Subcutaneous adipose tissue (tissue), 4 donors: ENCODE data around the gene CTBP2. TPM values are rescaled to one million over a fixed set of nuclear protein-coding genes. Genes with fewer than 3 reads are reported as not detected.

Experiments
- total RNA-seq, 4 donors: library from RNA; depleted of rRNA; stranded (reverse); fragments of >200 nt; gene quantifications; one replicate each; pipeline ENCODE4 v1.1.0, GENCODE V29; 2016
- TF ChIP-seq, protein P1 (sequence below): fragments of 450-650 bp; IDR thresholded peaks from one replicate; pipeline ENCODE4 v1.5.1; 2016; ENCODE audit warnings: low read depth, mild to moderate bottlenecking, control low read depth, antibody characterized with exemption, moderate library complexity

Gene CTBP2
- total RNA-seq, 4 donors from 2014 or later: 22.3 to 52.2 (median 42.5) TPM

DNA sequence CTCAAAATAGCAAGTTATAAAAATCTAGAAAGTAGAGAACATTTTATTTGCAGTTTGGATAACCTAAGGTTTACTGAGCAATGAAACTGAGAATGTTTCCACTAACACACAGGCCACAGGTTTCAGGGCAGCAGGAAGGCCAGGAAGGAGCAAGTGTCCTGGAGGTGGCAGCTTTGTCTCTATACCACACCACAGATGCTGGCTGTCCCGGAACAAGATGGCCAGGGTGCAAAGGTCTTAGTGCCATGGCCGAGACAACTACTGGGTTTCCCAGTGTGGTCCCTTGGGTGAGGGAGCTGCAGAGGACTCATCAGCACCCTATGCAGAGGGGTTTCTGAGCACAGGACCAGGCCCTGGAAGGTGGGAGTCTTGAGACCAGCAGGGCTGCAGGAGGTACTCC is 92.0 kb downstream of the CTBP2 start:
- TF ChIP-seq, protein P1, sequence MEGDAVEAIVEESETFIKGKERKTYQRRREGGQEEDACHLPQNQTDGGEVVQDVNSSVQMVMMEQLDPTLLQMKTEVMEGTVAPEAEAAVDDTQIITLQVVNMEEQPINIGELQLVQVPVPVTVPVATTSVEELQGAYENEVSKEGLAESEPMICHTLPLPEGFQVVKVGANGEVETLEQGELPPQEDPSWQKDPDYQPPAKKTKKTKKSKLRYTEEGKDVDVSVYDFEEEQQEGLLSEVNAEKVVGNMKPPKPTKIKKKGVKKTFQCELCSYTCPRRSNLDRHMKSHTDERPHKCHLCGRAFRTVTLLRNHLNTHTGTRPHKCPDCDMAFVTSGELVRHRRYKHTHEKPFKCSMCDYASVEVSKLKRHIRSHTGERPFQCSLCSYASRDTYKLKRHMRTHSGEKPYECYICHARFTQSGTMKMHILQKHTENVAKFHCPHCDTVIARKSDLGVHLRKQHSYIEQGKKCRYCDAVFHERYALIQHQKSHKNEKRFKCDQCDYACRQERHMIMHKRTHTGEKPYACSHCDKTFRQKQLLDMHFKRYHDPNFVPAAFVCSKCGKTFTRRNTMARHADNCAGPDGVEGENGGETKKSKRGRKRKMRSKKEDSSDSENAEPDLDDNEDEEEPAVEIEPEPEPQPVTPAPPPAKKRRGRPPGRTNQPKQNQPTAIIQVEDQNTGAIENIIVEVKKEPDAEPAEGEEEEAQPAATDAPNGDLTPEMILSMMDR: no peak

DNA sequence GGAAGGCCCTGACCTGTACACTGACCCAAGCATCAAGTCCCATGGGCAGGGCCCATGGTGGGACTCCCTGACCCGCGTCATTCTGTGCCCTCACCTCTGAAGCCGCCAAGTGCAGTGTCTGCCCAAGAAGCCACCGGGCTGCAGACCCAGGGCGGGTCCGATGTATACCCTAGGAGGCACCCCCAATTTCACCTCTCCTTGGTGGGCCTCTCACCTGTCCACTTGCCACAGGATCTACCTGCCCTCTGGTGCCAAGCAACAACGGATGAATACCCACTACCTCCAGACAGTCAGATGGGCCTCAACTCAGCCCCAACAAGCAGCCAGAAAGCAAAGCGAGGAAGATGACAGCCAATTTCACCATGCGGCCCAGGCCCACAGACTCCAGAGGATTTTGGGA is 92.6 kb downstream of the CTBP2 start:
- TF ChIP-seq, protein P1: no peak

- TF ChIP-seq, protein P1: no peak
Measured at GRCh38 chr10:125066764-125067450, 93.5 kb downstream of the CTBP2 start.

DNA sequence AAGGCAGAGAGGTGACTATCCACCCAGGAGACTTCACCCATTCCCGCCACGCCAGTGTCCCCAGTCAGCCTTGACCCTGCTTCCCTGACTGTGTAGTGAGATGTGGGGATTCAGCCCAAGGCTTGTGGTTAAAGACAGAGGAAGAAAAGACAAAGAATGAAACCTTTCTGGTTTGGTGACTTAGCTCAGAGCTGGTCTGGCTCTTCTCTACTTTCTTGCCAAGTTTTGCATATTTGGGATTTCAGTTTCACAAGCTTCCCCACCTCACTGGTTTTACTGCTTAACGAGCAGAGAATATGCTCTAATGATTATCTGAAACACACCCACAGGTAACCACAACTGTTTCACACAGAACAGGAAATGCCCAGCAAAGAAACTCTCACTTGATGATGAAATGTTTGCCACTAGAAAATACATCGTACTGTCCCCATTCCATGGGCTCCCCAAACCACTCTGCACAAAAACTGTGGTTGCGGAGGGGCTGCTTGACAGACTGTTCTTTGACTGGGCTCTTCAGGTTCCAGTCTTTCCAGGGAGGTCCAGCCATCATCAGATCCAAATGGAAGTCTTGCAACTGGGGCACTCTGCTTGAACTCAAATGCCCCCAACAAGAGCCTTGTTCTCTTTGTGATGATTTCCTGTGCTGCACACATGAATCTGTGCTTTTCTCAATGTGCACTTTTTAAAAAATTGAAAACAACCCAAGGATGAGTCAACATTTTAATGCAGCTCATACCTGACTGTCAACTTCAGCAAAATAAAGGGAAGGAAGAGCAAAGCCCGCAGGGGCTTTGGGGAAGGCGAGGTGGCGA is 95.5 kb downstream of the CTBP2 start:
- TF ChIP-seq, protein P1: no peak

DNA sequence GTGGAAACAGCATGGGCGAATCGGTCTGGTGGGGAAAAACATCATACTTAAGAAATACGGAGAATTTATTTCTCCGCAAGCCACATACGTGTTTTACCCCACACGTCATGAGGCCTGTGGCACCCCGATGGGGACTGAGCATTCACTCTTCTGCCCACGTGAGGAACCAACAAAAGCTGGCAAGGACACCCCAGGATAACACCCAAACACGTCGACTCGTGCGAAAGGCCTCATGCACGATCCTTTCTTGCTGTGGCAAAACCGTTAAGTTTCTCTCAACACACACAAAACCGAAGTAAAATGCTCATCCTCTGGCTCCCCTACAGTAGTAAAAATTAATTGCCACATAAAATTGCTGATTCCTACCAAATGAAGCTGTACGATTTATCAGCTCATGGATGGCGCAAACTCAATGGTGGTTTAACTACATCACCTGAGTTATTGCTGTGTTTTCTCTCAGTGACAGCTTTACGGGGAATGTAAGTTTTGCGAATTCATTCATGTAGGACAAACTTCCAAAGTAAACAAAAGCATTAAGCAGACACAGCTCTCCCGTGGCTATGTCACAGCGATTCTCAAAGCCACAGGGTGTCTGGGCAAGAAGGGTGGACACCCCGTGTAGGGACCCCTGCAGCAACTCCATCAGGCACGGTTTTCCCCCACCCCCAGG is 97.0 kb downstream of the CTBP2 start:
- TF ChIP-seq, protein P1: no peak

DNA sequence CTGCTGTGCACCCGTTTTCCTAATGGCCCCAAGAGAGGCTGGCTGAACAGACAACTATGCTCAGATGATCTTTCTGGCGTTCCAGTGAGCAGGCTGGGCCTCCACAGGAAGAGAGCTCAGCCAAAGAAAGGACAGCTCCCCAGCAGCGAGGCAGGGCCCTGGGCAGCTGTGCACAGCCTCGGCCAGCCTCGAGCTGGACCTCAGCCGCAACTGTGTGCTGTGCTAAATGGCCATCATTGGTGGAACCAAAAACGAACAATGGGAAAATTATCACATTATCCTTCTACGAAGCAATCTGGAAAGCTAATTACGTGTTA is 97.5 kb downstream of the CTBP2 start:
- TF ChIP-seq, protein P1: no peak
